HFF-Myc (cell line): ENCODE measurements around the gene JMJD7.

Experiments
- DNase-seq: peaks from one replicate; pipeline ENCODE4 v3.0.0-alpha.2; 2011; ENCODE audit warnings: low read depth; ENCODE audit errors: extremely low read depth
- H3K4me3 ChIP-seq: replicated peaks from 2 replicates; pipeline ENCODE4 v1.5.1; 2011; ENCODE audit warnings: low read depth, mild to moderate bottlenecking, control low read depth, low read length
- CTCF ChIP-seq: IDR thresholded peaks from 2 replicates; pipeline ENCODE4 v1.5.1; 2012; ENCODE audit warnings: mild to moderate bottlenecking, low read depth, low read length, control low read depth; ENCODE audit errors: missing control alignments

Gene JMJD7

DNA sequence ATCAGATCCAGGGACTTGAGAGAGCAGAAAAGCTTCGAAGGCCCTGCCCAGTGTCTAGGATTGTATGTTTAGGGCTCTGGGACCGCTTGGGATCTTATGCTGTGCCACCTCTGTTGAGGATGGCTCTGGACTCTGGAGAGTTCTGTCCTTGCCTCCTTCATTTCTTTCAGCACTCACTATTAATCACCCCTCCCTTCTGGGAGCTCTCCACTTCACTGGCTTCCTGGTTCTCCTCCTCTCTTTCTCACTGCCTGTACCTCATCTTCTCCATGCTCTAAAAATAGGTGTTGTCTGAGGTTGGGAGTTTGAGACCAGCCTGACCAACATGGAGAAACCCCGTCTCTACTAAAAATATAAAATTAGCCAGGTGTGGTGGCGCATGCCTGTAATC is 36.4 kb upstream of the JMJD7 start:
- H3K4me3 ChIP-seq = no peak overlapping the region
- TF ChIP-seq CTCF = no peak
- no peak for DNase-seq

- no peak for DNase-seq
- H3K4me3 ChIP-seq = no peak overlapping the region
- TF ChIP-seq CTCF = no peak
These were observed 35.8 kb upstream of the JMJD7 start for GRCh38 chr15:41792000-41792637.

GRCh38 chr15:41794081-41794480 is 33.8 kb upstream of the JMJD7 start:
- no peak for TF ChIP-seq CTCF
- peak; percentile 77 for DNase-seq
- no peak overlapping the region for H3K4me3 ChIP-seq

- no peak for TF ChIP-seq CTCF
- DNase-seq = peak; percentile 94
- no peak overlapping the region for H3K4me3 ChIP-seq
These were observed 31.7 kb upstream of the JMJD7 start for GRCh38 chr15:41795996-41796856.

- no peak for DNase-seq
These were observed 30.5 kb upstream of the JMJD7 start for GRCh38 chr15:41797201-41797944.

More at GRCh38 chr15:41797201-41797944, 30.5 kb upstream of the JMJD7 start:
- no peak overlapping the region for H3K4me3 ChIP-seq
- no peak for TF ChIP-seq CTCF
